A549 treated with AZD9567 at 1 μM for 4 hours (cell line): Measurements from ENCODE around the gene HOXA6. TPM values are rescaled to one million over a fixed set of nuclear protein-coding genes. Genes with fewer than 3 reads are reported as not detected.

Source experiments
- total RNA-seq: library from RNA; stranded (reverse); fragments of 200-300 nt; extraction: Qiagen RNA extraction; gene quantifications from 5 replicates; pipeline ENCODE4 v1.2.3, GENCODE V29; 2022; ENCODE audit not compliant: insufficient read depth

The HOXA6 gene
- 0.94 to 1.8 TPM (median 1.5 TPM) in 4 of 5 replicates, not detected in the other for total RNA-seq

GRCh38 chr7:27147199-27148030 lies at the start of gene HOXA6:
HOXA6 (minus strand) TSS chr7:27147774; CDS start chr7:27147749, 25 bp downstream.

DNA sequence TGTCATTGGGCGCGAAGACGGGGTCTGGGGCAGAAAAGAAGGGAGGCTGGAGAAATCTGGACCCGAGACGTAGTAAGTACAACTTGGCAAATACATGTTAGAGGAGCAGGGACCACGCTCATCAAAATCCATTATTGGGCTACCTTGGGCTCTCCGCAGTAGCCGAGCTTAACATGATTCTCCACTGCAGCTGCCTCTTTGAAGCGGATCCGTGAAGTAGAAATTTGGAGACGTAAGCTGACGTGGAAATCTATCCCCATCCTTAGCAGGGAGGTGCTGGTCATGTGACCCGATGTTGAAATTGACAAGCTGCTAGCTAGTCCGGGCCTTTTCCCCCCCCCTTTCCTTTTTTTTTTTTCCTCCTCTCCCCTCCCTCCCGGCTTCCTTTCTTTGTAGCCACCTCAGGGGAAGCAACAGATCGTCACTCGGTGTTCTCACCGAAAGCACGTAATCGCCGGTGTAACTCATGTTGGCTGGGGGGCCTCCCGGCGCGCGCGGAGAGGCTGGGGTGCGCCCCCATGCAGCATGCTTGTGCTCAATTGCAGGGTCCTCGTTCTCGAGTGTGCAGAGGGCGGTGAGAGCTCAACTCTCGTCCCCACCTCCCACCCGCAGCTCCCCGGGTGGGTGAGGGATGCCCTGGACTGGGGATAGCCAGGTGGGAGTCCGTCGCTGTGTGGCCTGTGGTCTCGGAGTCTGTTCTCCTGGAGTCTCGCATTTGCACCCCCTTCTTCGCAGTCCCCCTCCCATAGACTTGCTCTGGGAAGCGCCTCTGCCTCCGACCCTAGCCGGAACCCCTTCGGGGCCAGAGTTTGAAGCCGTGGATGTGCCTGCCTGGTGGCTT lies 37.7 kb upstream of the HOXA6 start, which contains the start of gene HOXA11:
Gene HOXA11, minus strand, starts transcription at position 220 of the 841 bp plus-strand sequence. Its CDS starts 88 bp downstream, at position 132.

GRCh38 chr7:27173956-27174873 lies 26.6 kb upstream of the HOXA6 start, which contains the start of gene HOXA10:
HOXA10 (minus strand) TSS chr7:27174320; CDS start chr7:27174306, 14 bp downstream.

GRCh38 chr7:27165089-27165995 lies 17.8 kb upstream of the HOXA6 start, which contains the start of gene HOXA9:
HOXA9 (minus strand) TSS chr7:27165537; CDS start chr7:27165457, 80 bp downstream.

GRCh38 chr7:27156508-27156898 lies 8.9 kb upstream of the HOXA6 start, which contains the start of gene HOXA7:
HOXA7 (minus strand) TSS chr7:27156675; CDS start chr7:27156545, 130 bp downstream.

GRCh38 chr7:27151931-27152815 lies 4.6 kb upstream of the HOXA6 start, which contains the start of gene HOXA3:
HOXA3 (minus strand) TSS chr7:27152583; CDS start chr7:27110640, 41,943 bp downstream.

DNA sequence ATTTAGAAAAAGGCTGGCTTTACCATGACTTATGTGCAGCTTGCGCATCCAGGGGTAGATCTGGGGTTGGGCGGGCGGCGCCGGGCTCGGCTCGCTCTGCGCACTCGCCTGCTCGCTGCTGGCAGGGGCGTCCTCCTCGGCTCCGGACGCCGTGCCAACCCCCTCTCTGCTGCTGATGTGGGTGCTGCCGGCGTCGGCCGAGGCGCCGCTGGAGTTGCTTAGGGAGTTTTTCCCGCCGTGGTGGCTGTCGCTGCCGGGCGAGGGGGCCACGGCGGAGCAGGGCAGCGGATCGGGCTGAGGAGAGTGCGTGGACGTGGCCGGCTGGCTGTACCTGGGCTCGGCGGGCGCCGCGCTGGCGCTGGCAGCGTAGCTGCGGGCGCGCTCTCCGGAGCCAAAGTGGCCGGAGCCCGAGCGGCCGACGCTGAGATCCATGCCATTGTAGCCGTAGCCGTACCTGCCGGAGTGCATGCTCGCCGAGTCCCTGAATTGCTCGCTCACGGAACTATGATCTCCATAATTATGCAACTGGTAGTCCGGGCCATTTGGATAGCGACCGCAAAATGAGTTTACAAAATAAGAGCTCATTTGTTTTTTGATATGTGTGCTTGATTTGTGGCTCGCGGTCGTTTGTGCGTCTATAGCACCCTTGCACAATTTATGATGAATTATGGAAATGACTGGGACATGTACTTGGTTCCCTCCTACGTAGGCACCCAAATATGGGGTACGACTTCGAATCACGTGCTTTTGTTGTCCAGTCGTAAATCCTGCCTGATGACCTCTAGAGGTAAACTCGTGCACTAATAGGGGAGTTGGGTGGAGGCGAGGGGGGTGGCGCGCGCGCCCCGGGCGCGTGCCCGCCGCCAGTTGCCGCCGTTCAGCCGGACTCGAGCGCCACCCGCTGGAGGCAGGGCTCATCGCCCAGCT lies 4.3 kb downstream of the HOXA6 start, which contains the start of gene HOXA5:
Gene HOXA5, minus strand, starts transcription at position 659 of the 927 bp plus-strand sequence. Its CDS starts 74 bp downstream, at position 585.

DNA sequence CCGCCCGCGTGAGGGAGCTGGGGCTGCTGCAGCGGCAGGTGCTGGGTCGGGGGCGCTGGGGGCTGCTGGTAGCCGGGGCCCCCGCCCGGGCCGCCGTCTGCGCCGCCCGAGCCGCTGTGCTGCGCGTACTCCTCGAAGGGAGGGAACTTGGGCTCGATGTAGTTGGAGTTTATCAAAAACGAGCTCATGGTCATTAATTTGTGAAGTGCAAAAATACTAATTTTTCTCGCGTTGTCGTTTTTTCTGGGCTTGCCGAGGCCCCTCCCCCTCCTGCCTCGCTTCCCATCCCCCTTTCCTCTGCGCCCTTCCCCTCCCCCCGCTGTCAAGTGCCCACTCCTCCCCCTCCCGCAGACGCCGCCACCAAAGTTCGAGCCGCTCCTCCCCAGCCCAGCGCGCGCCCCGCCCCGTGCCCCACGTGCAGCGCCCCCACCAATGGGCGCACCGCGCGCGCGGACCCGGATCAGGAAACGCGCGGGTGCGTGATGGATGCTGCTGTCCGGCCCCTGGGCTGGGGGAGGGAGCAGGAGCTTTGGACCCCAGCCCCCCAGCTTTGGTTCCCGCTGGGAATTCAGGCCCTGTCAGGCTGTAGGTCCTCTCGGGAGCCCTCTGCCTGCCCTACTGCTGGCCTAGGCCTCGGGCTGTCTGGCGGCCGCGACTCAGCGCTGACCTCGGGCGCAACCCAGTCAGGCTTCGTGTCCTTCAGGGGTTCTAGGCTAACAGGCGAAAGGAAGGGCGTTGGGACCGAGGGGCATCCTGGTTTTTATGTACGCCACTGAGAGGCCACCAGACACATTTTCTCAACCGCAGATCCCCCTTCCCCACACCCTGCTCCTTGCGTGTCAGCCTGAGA lies 16.8 kb downstream of the HOXA6 start, which contains the start of gene HOXA4:
Gene HOXA4, minus strand, starts transcription at position 218 of the 850 bp plus-strand sequence. Its CDS starts 24 bp downstream, at position 194.

GRCh38 chr7:27102581-27103442 lies 44.8 kb downstream of the HOXA6 start, which contains the start of gene HOXA2:
HOXA2 (minus strand) TSS chr7:27102683; CDS start chr7:27102500, 183 bp downstream.

GRCh38 chr7:27095897-27096767 lies 51.4 kb downstream of the HOXA6 start, which contains the start of gene HOXA1:
HOXA1 (minus strand) TSS chr7:27096000; CDS start chr7:27095912, 88 bp downstream.

